K562 (cell line): ENCODE data around the gene CNTN5.

Experiments
- CTCF ChIP-seq, 3 experiments: IDR thresholded peaks in 2 of 3; conservative IDR thresholded peaks in 1 of 3; 2 replicates each; pipeline ENCODE4 v1.5.1; 2011 to 2012; ENCODE audit warnings: low read length in 3 of 3, mild to moderate bottlenecking in 3 of 3, control low read depth in 2 of 3, improper control_type of control experiment in 1 of 3, inconsistent platforms in 1 of 3, low read depth in 1 of 3, mixed read lengths in 1 of 3, moderate library complexity in 1 of 3; ENCODE audit not compliant: insufficient read depth in 2 of 3
- HDAC2 ChIP-seq: fragments of 450-650 bp; IDR thresholded peaks from 2 replicates; pipeline ENCODE4 v1.6.1; 2016; ENCODE audit warnings: mild to moderate bottlenecking
- HINFP ChIP-seq: fragments of 450-650 bp; conservative IDR thresholded peaks from 2 replicates; pipeline ENCODE4 v1.6.1; 2016; ENCODE audit warnings: missing genetic modification characterization, low read depth, mild to moderate bottlenecking, control low read depth, missing compliant biosample characterization
- SREBF2 ChIP-seq: sonication (generic); formaldehyde crosslinking; IDR thresholded peaks from 2 replicates; pipeline ENCODE4 v1.4.0; 2020; ENCODE audit warnings: mild to moderate bottlenecking, missing genetic modification reagents
- THRA ChIP-seq: fragments of 450-650 bp; IDR thresholded peaks from 2 replicates; pipeline ENCODE4 v1.6.1; 2017; ENCODE audit warnings: mild to moderate bottlenecking, moderate library complexity
- TRIM28 ChIP-seq: fragments of 450-650 bp; IDR thresholded peaks from 2 replicates; pipeline ENCODE4 v1.6.1; 2017
- USF2 ChIP-seq: sonication (generic); formaldehyde crosslinking; IDR thresholded peaks from 2 replicates; pipeline ENCODE4 v1.5.0; 2020; ENCODE audit warnings: missing genetic modification reagents
- ZBTB17 ChIP-seq: fragments of 450-650 bp; formaldehyde crosslinking; IDR thresholded peaks from 2 replicates; pipeline ENCODE4 v1.4.0; 2020; ENCODE audit warnings: mild to moderate bottlenecking
- ZNF174 ChIP-seq: fragments of 250-450 bp; sonication (Bioruptor Pico); IDR thresholded peaks from 2 replicates; pipeline ENCODE4 v1.4.0; 2020; ENCODE audit warnings: mild to moderate bottlenecking
- ZNF511 ChIP-seq: sonication (generic); formaldehyde crosslinking; IDR thresholded peaks from 2 replicates; pipeline ENCODE4 v1.8.0; 2022; ENCODE audit warnings: mild to moderate bottlenecking, missing genetic modification reagents

GRCh38 chr11:99406345-99406744 lies 385.6 kb downstream of the CNTN5 start:
- TF ChIP-seq ZBTB17 (no peak), USF2 (CRISPR knock-in tag) (no peak), HINFP (tag) (no peak), ZNF511 (no peak), TRIM28 (no peak), HDAC2 (no peak), CTCF (IDR thresholded peaks at IDR 0.05 in 2 of 3, conservative IDR thresholded peaks at IDR 0.05 in 1 of 3; ENCODE audit: insufficient read depth in 2 of 3, low read depth in 1 of 3, low read length in 3 of 3) (no peak), SREBF2 (CRISPR knock-in tag) (no peak), ZNF174 (CRISPR knock-in tag) (no peak), THRA (no peak)
